Activated CD8-positive, alpha-beta memory T cell treated with anti-CD3 and anti-CD28 coated beads for 1 hour (primary cell): ENCODE results near the gene GRHL1.

Experiments
- DNase-seq, 2 donors: peaks; one replicate each; pipeline ENCODE4 v3.0.0-alpha.2; 2020; ENCODE audit warnings: low read depth in 1 of 2; ENCODE audit errors: extremely low read depth in 1 of 2

The GRHL1 gene

DNA sequence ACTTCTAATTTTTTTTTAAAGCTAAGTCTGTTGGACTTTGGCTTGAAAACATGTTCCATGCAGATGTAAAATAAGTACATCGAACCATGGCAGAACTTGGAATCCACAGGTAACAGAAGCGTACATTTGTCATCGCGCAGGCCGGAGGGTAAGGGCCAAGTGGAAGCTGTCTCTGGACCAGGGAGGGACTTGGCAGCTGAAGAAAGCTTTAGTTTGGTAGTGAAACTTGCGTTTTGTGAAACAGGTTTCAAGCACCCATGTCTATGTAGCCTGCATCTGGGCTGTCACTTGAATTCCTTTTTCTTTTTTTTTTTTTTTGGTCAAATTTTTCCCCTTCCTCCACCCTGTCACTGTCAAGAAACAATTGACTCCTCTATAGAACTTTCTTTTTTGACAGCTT is 20.4 kb downstream of the GRHL1 start:
- DNase-seq = no peak

DNA sequence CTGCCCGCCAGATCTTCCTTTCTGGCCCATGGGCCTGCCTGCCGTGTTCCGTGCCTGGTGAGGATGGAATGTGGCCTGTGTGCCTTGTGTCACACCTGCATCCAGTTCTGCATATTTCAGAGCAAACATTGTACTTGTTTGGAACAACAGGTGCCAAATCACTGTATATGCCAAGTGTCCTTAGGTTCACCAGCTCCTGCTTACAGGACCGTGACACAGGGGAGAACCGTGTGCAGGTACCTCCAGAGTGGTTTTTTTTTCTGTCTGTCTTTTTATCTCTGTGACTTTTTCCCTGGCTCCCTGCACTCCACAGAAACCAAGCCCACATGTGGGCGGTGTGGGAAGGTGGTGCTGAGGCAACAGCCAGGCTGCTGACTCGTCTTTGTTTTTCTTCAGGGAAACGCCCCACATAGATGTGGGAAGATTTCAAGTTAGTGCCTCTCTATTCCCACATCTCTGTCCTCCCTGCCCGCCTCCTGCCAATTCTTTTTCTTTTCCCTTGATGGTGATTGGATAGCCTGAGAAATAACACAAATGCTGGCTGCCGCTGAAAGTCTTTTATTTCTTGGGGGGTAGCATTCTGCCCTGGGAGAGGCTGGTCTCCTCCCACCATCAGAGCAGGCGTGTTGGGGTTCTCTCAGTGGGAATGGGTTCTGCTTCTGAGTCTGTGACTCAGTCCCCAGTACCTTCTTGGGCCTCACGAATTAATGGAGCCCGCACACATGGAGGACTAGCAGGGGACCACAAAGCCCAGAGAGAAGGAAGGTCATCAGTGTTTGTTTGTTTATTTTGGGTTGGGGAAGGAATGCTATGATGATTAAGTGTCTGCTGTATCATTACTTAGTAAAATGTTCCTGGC is 21.4 kb downstream of the GRHL1 start:
- no peak for DNase-seq

DNA sequence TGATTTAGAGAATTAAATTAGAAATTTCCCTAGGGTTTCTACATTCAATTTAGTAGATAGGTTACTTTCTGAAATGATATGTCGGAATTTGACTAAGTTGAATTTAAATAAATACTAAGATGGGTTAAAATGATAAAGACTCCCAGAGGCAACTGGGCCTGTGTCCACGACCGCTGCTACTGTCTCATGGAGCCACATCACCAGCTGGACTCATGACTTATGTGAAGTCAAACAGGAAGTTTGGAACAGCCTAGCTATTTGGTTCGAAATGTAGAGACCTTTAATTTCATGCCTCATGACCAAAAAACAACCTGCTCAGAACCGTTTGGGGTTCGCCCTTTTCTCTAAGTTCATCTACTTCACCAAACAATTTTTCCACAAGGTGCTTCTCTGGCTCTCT is 22.2 kb downstream of the GRHL1 start:
- DNase-seq = no peak

DNA sequence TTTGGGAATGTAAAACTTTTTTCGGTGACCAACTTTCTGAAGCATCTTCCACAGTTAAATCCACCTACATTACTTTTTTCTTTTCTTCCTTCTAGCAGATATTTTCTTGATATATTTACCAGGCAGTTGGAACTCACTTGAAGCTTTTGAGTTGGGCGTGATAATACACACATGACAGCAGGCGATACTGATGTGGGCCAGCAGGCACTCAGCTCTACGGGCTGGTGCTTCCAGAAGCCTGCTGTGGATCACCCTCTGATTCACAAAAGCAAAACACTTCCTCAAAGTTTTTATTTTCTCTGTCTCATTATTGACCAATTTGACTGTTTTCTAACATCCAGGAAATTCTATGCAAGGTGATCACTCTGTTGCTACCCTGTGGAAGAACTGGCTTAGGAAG is 22.9 kb downstream of the GRHL1 start:
- DNase-seq = no peak

DNA sequence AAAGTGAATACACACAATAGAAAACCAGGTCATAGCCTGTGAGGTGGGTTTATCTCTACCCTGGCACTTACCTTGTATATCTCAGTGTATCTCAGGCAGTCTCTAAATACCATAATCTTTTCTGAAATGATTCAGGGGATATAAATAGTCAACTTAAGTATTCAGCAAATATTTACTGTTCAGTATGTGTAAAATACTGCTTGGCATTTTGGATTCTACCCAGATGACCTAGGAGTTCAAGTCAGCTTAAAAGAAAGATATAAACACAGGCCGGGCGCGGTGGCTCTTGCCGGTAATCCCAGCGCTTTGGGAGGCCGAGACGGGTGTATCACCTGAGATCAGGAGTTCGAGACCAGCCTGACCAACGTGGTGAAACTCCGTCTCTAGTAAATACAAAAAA is 23.8 kb downstream of the GRHL1 start:
- no peak for DNase-seq

DNA sequence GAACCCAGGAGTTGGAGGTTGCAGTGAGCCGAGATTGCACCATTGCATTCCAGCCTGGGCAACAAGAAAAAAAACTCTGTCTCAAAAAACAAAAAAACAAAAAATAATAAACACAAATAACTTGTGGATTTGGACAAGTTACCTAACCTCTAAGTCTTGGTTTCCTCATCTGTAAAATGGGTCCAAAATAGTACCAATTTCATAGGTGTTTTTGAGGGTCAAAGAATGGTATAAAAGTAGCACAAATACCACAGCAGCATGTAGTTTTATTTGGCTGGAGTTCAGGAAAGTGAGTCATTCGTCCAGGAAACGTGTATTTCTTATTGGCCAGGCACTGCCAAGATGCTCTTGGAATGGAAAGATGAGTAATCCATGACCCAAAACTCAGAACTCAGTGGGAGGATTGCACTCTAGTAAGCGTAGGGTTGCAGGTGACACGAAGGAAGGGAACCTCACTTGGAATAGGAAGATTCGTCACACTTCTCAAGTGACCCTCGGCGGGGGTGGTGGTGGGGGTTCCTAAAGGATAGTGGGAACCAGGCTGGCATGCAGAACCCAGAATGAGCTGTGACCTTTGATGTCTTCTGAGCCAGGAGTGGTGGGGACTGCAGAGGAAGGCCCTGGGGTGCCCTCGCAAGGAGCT is 24.4 kb downstream of the GRHL1 start:
- no peak for DNase-seq

DNA sequence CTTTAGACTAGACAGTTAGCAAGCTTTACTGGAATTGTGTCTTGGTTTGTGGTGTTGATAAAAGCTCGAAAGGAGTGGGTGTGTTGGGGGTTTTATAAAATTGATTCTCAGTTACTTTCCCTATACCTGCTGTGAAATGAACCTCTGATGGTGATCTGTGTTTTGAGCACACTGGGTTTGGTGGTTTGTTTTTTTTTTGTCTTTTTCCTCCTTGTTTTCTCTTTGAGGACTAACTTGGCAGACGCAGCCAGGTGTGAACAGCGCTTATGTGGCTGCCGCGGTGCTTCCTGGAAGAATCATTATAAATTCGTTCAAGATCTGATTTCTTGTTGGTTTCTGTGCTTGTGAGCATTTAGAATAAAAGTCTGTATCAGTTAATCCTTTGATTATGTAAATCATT is 28.5 kb downstream of the GRHL1 start:
- DNase-seq = no peak

DNA sequence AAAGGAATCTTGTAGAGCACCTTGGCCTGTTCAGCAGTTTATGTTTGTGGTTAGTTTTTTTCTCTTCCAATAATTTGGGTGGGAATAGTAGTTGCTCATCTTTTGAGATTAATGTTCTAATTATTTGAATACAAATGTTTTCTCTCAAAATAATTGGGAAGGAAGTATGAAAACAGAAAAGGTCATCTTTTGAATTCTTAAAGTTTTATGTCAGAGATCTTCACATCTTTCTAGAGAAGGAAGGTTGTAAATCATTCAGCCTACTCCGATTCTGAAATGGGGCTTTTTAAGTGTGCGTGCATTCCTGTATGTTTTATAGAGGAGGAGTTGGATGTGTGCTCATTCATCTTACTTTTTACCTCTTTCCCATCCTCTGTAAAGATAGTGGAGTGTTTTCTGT is 29.0 kb downstream of the GRHL1 start:
- no peak for DNase-seq

DNA sequence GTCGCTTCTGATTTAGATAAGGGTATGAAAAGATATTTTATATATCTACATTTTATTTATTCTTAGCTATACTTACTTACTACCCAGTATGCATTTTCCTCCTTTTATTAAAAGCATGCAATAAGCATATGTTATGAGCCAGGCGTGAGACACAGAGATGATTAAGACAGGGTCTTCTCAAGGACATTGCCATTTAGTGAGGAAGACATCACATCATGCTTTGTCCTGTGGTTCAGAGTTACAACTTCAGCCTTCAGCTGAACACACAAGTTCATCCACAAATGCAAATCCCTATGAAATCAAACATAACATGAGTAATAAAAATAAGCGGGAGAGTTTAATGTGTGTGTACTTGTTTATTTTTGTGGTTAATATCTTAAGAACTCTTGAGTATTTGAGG is 30.2 kb downstream of the GRHL1 start:
- DNase-seq = no peak

DNA sequence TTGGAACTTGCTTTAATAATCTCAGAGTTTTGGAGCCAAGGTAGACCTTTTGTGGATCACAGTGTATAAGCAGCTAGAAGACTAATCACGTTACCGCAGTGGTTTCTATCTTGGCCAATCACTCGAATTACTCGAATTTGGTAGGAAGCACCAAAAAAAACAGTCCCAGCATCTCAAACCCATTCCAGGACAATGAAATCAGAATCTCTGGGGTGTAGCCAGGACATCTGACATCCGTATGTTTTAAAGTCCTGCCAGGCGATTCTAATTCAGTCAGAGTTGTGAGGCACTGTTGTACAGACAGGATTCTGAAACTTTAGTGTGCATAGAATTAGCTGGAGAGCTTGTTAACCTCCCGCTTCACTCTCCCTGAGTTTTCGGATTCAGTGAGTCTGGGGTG is 30.8 kb downstream of the GRHL1 start:
- DNase-seq = no peak

DNA sequence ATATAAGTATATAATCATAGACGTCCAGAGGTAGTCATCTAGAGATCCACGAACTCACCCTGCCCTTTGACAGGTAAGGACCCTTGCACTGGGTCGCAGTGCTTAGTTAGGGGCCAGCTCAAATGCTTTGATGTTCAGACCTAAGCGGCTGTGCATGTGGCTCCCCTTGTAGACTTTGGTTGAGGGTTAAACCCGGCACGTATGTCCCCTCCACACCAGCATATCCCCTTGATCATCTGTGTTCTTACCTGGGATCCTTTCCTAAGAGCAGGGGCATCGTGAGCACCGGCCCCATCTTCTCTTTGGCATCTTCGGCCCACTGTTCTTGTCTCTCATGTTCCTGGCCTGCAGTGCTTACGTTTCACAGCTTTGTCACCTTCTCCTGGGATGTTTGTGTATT is 31.4 kb downstream of the GRHL1 start:
- DNase-seq = no peak

DNA sequence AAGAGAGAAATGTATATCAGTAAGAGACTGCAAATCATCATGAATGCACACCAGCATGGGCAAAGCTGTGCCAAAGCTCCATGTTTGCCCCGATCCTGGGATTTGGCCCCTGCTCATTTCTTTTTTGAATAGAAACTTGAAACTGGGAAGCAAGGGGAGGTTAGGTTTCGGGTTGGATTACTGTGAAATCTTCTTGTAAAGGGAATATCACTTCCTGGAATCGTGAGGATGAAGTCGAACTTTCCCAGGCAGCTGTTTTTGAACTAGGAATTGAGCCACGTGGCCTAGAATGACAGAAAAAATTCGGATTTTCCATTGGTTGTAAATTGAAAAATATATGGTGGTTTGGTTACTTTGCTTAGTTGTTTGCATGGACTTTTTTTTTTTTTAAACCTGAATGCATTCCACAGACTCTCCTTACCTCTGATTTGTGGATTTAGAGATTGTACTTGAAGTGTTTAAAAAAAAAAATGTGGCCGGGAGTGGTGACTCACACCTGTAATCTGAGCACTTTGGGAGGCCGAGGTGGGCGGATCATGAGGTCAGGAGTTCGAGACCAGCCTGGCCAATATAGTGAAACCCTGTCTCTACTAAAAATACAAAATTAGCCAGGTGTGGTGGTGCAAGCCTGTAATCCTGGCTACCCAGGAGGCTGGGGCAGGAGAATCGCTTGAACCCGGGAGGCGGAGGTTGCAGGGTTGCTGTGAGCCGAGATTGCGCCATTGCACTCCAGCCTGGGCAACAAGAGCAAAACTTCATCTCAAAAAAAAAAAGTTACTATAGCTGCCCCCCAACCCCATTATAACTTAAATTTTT is 32.1 kb downstream of the GRHL1 start:
- DNase-seq = no peak

DNA sequence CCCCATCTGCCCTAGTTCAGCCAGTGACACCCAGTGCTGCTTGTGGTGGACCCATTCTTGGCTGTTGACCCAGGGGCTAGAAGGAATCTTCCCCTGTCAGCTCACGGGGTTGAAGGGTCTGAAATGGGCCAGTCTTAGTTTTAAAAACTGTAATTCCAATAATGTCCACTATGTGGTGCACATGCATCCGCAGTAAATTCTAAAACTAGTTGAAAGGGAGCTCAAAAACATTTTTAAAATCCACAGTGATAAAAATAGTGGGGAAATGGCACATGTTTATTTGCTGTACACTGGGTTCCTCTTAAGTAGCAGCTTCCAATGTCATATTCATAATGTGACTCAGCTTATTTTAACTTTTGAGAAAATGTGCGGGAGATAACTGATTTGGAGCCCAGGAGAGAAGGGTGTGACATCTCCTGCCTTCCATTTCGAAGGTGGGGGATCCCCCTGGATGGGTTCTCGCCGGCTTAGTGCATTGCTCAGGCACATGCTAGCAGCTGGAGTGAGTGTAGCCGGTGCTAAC is 32.8 kb downstream of the GRHL1 start:
- no peak for DNase-seq

DNA sequence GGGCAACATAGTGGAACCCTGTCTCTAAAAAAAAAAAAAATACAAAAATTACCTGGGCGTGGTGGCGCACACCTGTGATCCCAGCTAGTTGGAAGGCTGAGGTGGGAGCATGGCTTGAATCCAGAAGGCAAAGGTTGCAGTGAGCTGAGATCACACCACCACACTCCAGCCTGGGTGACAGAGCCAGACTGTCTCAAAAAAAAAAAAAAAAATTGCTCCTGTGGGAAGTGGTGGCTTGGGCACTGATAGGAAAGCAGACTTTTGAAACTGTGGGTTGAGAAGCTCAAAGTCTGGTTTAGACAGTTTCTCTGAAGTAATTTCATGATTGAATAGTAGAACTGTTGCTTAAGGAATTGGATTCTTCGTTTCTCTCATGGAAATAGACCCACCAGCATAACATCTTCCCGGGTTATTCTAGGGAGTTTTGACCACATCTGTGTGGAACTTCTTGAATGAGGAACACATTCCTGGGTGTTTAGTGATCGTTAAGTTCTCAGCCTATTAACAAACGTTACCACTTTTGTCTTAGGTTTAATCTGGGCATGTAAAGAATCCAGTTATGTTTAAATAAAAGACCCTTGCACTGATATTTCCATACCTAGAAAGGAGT is 33.5 kb downstream of the GRHL1 start:
- no peak for DNase-seq

DNA sequence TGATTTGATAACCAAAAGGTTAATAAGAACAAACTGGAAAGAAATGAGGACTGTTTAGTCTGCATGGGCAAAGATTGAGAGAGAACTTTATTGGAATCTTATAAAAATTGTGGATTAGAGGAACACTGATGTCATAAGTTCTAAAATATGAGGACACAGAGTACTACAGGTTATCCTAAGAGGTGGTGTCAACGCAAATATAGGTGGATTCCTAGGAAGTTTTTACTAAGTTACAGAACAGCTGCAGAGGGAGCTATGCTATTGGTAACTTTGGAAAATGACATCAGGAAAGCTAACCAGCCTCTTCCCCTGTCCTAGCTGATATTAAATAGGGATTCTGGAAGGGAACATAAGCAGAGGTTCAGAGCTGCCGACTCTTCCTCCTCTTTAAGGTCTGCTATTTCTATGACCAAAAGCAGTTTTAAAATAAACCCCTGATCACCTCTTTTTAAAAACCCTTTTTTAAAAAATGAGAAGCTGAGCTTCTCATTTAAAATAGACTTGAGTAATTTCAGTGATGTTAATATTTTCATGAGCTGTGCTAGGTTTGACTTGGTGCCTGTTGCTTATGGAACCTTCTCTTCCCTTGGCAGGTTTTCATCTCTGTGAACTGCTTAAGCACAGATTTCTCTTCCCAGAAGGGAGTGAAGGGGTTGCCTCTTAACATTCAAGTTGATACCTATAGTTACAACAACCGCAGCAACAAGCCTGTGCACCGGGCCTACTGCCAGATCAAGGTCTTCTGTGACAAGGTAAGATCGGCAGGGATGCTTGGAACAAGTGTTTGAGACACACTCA is 34.2 kb downstream of the GRHL1 start:
- DNase-seq = no peak

DNA sequence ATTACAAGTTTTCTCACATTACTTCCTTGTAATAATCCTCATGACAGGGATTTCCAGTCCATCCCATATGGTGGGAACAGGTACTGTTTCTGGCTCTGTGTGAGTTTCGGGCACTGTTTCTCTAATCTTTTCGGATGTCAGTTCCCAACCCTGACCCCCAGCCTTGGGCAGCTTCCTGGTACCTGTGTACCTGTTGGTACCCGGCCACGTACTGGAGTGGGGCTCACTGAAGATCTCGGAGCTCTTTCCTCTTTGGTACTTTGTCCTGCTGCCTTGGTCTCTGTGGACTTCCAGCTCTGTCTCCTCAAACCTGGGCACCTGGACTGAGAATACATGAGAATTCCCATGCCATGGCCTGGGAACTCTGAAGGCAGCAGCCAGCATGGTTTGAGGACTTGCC is 36.8 kb downstream of the GRHL1 start:
- no peak for DNase-seq

DNA sequence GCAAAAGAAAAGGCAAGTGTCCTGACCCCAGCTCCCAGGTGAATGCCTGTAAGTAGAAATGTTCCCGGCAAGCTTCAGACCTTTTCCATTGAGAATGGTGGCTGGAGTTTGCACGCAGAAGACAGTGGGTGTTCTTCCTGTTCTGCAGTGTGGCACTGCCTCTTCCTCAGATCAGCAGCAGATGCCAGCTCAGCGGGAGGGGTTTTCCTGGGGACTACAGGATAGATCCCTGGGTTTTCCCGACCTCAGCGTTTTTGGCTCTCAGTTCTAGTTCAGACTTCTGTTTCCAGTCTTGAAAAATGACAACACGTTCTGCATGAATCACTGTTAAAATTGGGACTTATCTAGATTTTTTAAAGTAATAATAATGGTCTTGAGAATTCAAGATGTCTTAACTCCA is 39.2 kb downstream of the GRHL1 start:
- DNase-seq = no peak

DNA sequence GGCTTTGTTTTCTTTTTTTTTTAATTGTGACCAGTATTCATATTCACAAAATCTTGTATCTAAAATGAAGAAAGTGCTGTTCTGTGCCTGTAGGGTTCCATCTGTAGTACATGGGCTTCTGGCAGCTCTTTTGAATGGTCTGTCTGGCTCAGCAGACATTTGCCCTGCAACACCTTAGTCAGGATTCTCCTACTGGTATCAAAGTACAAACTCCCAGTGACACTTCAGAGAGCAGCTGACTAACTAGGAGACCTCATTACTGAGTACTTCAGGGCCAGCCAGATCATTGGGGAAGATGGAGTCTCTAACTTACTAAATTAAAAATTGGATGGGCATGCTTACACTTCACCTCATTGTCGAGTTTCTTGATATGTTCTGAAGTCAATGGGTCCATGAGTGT is 39.7 kb downstream of the GRHL1 start:
- DNase-seq = no peak

DNA sequence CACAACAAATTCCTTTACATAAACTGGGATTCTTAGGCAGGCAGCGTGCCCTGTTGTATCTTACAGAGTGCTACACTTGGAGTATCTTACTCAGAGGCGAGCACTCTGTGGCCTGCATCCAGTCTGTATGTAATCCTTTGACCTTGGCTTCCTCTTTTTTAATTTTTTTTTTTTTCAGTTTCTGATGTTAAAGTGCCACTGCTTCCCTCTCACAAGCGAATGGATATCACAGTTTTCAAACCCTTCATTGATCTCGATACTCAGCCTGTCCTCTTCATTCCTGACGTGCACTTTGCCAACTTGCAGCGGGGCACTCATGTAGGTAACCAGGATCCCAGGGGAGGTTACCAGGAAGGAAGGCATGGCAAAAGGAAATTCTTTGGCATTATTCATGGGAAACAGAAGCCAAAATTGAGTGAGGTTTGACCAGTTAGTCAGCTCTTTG is 40.4 kb downstream of the GRHL1 start:
- no peak for DNase-seq
